AG04449 (cell line): Measurements from ENCODE around the gene KCNQ5.

Source experiments
- CTCF ChIA-PET: fragments of 350-600 bp; formaldehyde crosslinking; extraction: SDS; loops from one replicate; lab custom pipeline; 2021; ENCODE audit warnings: antibody characterized with exemption; lab: Yijun Ruan, JAX
- POLR2A ChIA-PET: fragments of 400-600, 350-600 bp; formaldehyde crosslinking; extraction: SDS; loops from one replicate; lab custom pipeline; 2020; ENCODE audit warnings: antibody characterized with exemption, inconsistent platforms; lab: Yijun Ruan, JAX
- DNase-seq: peaks from one replicate; pipeline ENCODE4 v3.0.0-alpha.2; 2010; ENCODE audit warnings: low read depth, low spot score
- H3K4me3 ChIP-seq: 2 replicates; pipeline ENCODE4 v1.5.1; 2011; ENCODE audit warnings: low read depth, mild to moderate bottlenecking, control low read depth, low read length
- CTCF ChIP-seq: IDR thresholded peaks from one replicate; pipeline ENCODE4 v1.5.1; 2011; ENCODE audit warnings: mild to moderate bottlenecking, moderate library complexity, low read length, control low read depth, inconsistent platforms; ENCODE audit not compliant: insufficient read depth; ENCODE audit errors: missing control alignments

Gene KCNQ5

GRCh38 chr6:72943699-72944098 lies 321.8 kb downstream of the KCNQ5 start:
- ChIA-PET POLR2A (no interaction called here), CTCF (no interaction called here)
- H3K4me3 ChIP-seq = no peak overlapping the region
- no peak for TF ChIP-seq CTCF
- no peak for DNase-seq

- TF ChIP-seq CTCF = no peak
- H3K4me3 ChIP-seq = no peak overlapping the region
- DNase-seq = no peak
- CTCF ChIA-PET = no interaction called here
- POLR2A ChIA-PET = no interaction called here
Measured at GRCh38 chr6:72944660-72945059, 322.8 kb downstream of the KCNQ5 start.

DNA sequence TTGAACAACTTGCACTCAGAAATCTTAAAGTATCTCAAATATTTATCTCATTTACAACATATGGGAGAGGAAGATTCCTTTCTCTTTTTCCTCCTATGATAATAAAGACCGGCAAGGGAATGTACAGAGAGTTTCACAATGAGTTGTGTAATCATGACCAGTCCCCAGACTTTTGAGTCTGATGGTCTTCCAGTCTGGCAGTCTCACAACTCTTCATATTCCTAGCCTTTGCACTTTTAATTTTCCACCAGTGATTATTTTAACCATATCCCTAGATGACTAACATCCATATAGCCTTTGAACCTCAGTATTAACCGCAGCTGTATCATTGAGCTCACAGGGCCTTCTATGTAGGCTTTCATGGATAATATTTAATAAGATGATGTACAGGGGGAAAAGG lies 324.9 kb downstream of the KCNQ5 start:
- POLR2A ChIA-PET = no interaction called here
- no peak for TF ChIP-seq CTCF
- no peak for DNase-seq
- no peak overlapping the region for H3K4me3 ChIP-seq
- CTCF ChIA-PET = no interaction called here

GRCh38 chr6:72947534-72947933 lies 325.7 kb downstream of the KCNQ5 start:
- TF ChIP-seq CTCF = no peak
- CTCF ChIA-PET = no interaction called here
- no peak for DNase-seq
- H3K4me3 ChIP-seq = no peak overlapping the region
- POLR2A ChIA-PET = no interaction called here

- no peak for DNase-seq
- POLR2A ChIA-PET = no interaction called here
- TF ChIP-seq CTCF = no peak
Measured at GRCh38 chr6:72948153-72948552, 326.3 kb downstream of the KCNQ5 start.

GRCh38 chr6:72950114-72950860 lies 328.4 kb downstream of the KCNQ5 start:
- no peak for TF ChIP-seq CTCF
- no peak for DNase-seq
- no peak overlapping the region for H3K4me3 ChIP-seq
- POLR2A ChIA-PET = no interaction called here
- CTCF ChIA-PET = interaction anchor here (1.9 kb wide), 1 partner anchor 334 kb away, joined by 4 read pairs; no protein-coding TSS in a partner anchor

More at GRCh38 chr6:72948153-72948552, 326.3 kb downstream of the KCNQ5 start:
- no peak overlapping the region for H3K4me3 ChIP-seq
- CTCF ChIA-PET = no interaction called here
